Activated naive CD8-positive, alpha-beta T cell treated with anti-CD3 and anti-CD28 coated beads, Interleukin-2, amount 50 U/mL, for 24 hours (primary cell): ENCODE measurements around the gene CS.
"Not testable (repeated sequence)": the region's sequence is repeated elsewhere in the genome, so short reads cannot be mapped to it uniquely, and the experiment has no call there.

Experiments used
- ATAC-seq: fragments of 150-1000 bp; cut with Tn5 transposase; one replicate; pipeline ENCODE4 v1.10.0; 2021
- DNase-seq: peaks from one replicate; pipeline ENCODE4 v3.0.0; 2021
- H3K27ac Mint-ChIP-seq: one replicate; pipeline ENCODE4 v1.8.0; 2021; ENCODE audit warnings: mild to moderate bottlenecking, mixed read lengths
- H3K27me3 Mint-ChIP-seq: one replicate; pipeline ENCODE4 v1.8.0; 2021; ENCODE audit warnings: mixed read lengths
- H3K36me3 Mint-ChIP-seq: one replicate; pipeline ENCODE4 v1.8.0; 2021; ENCODE audit warnings: low read depth, mixed read lengths
- H3K4me1 Mint-ChIP-seq: one replicate; pipeline ENCODE4 v1.8.0; 2021; ENCODE audit warnings: mixed read lengths
- H3K4me3 Mint-ChIP-seq: one replicate; pipeline ENCODE4 v1.8.0; 2021; ENCODE audit warnings: mild to moderate bottlenecking, moderate library complexity, mixed read lengths
- H3K9me3 Mint-ChIP-seq: one replicate; pipeline ENCODE4 v1.8.0; 2021; ENCODE audit warnings: mixed read lengths

CS gene

DNA sequence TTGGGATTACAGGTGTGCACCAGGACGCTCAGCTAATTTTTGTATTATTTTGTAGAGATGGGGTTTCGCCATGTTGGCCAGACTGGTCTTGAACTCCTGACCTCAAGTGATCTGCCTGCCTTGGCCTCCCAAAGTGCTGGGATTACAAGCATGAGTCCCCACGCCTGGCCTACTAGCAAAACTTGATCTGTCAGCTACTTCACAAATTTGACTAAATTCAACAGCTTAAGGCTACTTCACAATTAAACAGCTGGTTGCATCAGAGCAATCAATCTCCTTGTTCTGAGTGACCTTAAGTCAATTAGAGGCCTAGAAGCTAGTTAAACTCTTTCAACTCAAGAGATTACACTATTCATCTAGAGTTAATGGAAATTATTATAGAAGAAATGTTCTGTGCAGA, 21.2 kb downstream of the CS start:
- Mint-ChIP-seq H3K36me3 (peaks cover 56% of the 10 kb centered on the region), H3K27ac (no peak overlapping the region), H3K27me3 (no peaks in the 10 kb centered on the region), H3K9me3 (no peaks in the 10 kb centered on the region), H3K4me3 (no peak overlapping the region), H3K4me1 (no peaks in the 10 kb centered on the region)
- ATAC-seq (no peak), DNase-seq (no peak)

DNA sequence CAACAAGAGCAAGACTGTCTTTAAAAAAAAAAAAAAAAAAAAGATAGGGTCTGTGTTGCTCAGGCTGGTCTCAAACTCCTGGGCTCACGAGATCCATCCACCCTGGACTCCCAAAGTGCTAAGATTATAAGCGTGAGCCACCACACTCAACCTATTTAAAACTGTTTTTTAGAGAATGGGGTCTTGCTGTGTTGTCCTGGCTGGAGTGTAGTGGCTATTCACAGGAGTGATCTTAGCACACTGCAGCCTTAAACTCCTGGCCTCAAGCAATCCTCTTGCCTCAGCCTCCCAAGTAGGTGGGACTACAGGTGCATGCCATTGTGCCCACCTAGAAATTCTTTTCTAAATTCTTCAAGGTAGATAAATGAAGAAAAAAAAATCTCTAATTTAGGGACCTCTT, 25.8 kb downstream of the CS start:
- DNase-seq (no peak), ATAC-seq (no peak)
- peaks cover 52% of the 10 kb centered on the region for H3K36me3 Mint-ChIP-seq
- no peaks in the 10 kb centered on the region for H3K9me3 Mint-ChIP-seq
- no peak overlapping the region for H3K27ac Mint-ChIP-seq
- H3K4me3 Mint-ChIP-seq, result no peak overlapping the region
- no peaks in the 10 kb centered on the region for H3K27me3 Mint-ChIP-seq
- no peaks in the 10 kb centered on the region for H3K4me1 Mint-ChIP-seq

DNA sequence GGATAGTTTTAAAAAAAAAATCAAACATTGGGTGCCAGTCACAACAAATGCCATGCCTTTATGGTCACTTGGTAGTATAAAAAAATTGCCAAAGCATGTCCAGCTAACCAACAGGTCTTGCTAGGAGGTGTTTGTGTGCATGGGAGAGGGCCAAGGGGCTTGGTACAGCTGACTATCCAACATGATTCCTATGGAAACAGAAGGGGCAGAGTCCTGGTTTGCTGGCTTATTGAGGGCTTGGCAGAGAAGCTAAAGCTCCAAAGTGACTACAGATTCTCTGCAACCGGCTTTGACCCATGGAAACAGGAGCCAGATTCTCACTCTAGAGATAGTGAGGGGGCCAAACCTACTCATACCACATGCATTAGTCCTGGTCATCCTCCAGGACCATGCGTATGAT, 27.7 kb downstream of the CS start:
- H3K36me3 Mint-ChIP-seq, result peaks cover 41% of the 10 kb centered on the region
- not testable (repeated sequence) for DNase-seq, ATAC-seq, H3K4me3 Mint-ChIP-seq, H3K4me1 Mint-ChIP-seq, H3K9me3 Mint-ChIP-seq, H3K27me3 Mint-ChIP-seq
- H3K27ac Mint-ChIP-seq, result peak overlapping the region; percentile 47

DNA sequence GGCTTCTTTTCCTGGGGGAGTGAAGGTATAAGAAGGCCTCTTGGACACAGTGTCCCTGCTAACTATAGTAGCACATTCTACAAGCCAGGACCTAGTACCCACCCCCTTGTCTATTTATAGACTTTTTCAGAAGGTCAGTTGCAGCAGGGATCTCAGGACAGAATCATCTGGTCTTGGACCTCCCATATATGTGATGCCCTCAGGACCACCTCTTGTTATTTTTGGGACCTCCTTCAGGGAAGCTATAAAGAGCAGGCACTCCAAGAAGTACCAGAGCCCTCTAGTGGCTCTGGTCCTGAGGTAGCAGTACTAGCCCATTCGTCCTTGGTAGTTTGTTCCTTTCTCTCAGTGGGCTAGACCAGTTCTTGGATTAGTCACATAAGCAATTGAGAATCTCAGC, 29.1 kb downstream of the CS start:
- no peaks in the 10 kb centered on the region for H3K27me3 Mint-ChIP-seq
- DNase-seq (no peak), ATAC-seq (peak; percentile 25)
- H3K9me3 Mint-ChIP-seq, result no peaks in the 10 kb centered on the region
- peaks cover 36% of the 10 kb centered on the region for H3K36me3 Mint-ChIP-seq
- peak overlapping the region; percentile 16 for H3K27ac Mint-ChIP-seq
- H3K4me3 Mint-ChIP-seq, result no peak overlapping the region
- H3K4me1 Mint-ChIP-seq, result peaks cover 17% of the 10 kb centered on the region

DNA sequence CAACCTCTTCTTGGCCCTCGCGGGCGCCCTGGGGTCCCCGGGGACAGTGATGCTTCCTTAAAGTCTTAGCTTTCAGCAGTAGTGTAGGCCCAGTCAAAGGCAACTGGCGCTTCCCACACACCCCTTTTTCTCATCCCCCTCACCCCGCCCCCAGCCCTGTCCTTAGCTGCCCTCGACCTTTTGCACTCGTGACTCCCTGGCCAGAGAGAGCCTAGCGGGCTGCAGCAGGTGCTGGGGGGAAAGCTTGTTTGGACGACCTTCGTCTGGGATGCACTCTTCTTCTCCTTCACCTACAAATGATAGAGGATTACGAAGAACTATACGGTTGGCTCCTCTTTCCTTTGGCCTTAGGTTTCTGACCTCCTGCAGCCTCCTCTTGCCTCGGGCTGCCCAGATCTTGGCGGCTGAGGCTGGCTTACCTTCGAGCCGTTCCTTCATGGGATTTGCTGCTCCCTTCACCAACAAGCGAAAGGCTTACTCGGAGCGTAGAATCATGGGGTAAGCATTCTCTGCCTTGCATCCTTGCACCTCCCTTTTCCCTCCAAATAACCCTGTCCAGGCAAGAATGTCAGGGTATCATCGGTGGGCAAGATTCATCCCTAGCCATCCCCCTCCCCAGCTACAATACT, 32.6 kb downstream of the CS start:
- ATAC-seq (no peak), DNase-seq (no peak)
- Mint-ChIP-seq H3K27ac (peak overlapping the region; percentile 39), H3K4me3 (peak overlapping the region; percentile 91), H3K9me3 (no peaks in the 10 kb centered on the region), H3K4me1 (peaks cover 21% of the 10 kb centered on the region), H3K27me3 (no peaks in the 10 kb centered on the region), H3K36me3 (peaks cover 13% of the 10 kb centered on the region)

DNA sequence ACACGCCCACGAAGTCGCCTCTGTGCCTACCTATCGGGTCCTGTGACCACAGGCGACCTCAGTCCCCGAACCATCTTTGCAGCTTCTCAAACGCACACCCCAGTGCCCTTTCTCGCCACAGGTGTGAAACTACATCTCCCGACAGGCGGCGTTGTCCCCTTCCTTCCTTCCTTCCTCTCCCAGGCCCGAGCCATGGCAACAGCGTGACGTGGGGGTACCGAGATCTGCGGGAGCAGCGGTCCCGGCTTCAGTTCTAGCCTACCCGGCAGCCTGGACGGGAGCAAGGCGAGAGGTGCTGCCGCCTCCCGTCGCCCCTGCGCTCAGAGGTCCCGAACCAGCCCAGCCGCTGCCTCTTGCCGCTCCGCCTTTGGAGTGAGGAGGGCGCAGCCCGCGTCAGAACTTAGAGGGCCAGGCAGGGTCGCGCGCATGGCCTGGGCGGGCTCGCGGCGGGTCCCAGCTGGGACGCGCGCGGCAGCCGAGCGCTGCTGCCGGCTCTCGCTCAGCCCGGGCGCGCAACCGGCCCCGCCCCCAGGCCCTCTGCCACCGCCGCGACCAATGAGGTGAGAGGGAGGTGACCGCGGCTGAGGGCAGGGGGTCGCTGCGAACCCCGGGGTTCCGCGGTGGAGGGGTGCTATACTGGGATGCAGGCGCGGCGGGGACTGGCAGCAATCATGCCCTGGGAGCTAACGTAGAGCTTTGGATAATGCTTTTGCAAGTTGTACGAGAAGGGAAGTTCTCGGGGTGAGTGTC, 33.3 kb downstream of the CS start, which contains the start of gene COQ10A:
Gene COQ10A, plus strand, starts transcription at position 250 of the 750 bp plus-strand sequence. Its CDS starts 177 bp downstream, at position 427.
- H3K4me1 Mint-ChIP-seq, result peaks cover 21% of the 10 kb centered on the region
- H3K27me3 Mint-ChIP-seq, result no peaks in the 10 kb centered on the region
- peaks cover 13% of the 10 kb centered on the region for H3K36me3 Mint-ChIP-seq
- no peaks in the 10 kb centered on the region for H3K9me3 Mint-ChIP-seq
- peak within 1 kb of the TSS; percentile 91 for H3K4me3 Mint-ChIP-seq
- H3K27ac Mint-ChIP-seq, result peak within 1 kb of the TSS; percentile 88
- DNase-seq (peak; percentile 85), ATAC-seq (peak; percentile 93)

DNA sequence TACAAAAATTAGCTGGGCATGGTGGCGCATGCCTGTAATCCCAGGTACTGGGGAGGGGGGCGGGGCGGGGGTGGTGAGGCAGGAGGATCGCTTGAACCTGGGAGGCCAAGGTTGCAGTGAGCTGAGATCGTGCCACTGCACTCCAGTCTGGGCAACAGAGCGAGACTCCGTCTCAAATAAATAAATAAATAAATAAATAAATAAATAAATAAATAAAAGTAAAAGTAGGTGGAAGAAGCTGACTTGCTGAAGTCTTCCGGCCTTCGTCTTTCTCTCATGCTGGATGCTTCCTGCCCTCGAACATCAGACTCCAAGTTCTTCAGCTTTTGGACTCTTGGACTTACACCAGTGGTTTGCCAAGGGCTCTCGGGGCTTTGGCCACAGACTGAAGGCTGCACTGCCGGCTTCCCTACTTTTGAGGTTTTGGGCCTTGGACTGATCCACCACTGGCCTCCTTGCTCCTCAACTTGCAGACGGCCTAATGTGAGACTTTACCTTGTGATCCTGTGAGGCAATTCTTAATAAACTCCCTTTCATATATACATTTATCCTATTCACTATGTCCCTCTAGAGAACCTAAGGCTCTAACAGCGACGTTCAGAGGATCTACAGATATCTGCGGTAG, 34.0 kb downstream of the CS start:
- peak overlapping the region; percentile 88 for H3K27ac Mint-ChIP-seq
- not testable (repeated sequence) for H3K27me3 Mint-ChIP-seq, H3K9me3 Mint-ChIP-seq, DNase-seq, ATAC-seq, H3K36me3 Mint-ChIP-seq
- peak overlapping the region; percentile 91 for H3K4me3 Mint-ChIP-seq
- peaks cover 21% of the 10 kb centered on the region for H3K4me1 Mint-ChIP-seq

DNA sequence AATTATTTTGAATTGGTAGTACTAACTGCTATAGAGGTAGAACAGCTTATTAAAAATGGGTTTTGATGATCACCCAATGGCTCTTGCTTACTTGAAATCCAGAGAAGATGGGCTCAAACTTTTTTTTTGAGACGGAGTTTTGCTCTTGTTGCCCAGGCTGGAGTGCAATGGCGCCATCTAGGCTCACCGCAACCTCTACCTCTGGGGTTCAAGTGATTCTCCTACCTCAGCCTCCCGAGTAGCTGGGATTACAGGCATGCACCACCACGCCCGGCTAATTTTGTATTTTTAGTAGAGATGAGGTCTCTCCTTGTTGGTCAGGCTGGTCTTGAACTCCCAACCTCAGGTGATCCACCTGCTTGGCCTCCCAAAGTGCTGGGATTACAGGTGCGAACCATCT, 37.2 kb downstream of the CS start:
- DNase-seq, H3K27me3 Mint-ChIP-seq, H3K27ac Mint-ChIP-seq, ATAC-seq, H3K9me3 Mint-ChIP-seq, H3K4me3 Mint-ChIP-seq, H3K36me3 Mint-ChIP-seq: not testable (repeated sequence)
- peaks cover 26% of the 10 kb centered on the region for H3K4me1 Mint-ChIP-seq

DNA sequence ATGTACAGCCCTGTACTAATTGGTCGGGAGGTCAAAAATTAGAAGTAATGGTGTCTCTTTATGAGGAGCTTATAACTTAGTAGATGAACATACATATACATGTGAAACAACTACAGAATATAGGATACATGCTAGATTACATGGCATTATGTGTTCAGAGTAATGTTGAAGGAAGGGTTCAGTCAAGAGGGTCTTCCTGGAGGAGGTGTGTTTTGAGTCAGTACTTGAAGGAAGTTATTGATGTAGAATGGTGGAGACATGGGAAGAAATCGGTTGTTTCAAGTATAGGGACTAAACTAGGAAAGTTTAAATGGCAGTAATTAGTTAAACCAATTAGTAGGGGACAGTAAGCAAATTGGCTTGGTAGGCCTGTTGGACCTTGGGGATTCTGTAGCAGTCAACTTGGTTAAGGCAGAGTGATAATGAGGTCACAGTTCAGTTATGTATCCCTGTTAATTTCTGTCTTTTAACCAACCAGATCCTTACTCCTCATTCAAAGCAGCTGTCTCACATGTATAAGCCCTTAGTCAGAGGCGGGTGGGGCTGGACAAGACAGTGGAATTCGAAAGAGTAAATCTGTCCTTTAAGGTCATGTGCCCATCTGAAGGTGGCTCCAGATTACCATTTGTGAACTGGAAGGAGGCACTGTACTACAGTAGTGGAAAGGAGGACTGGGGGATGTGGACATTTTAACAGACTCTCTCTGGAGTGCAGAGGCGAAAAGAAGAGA, 38.5 kb downstream of the CS start:
- Mint-ChIP-seq H3K27me3 (no peaks in the 10 kb centered on the region), H3K9me3 (no peaks in the 10 kb centered on the region), H3K4me3 (no peak overlapping the region), H3K36me3 (peaks cover 3% of the 10 kb centered on the region), H3K4me1 (peaks cover 22% of the 10 kb centered on the region), H3K27ac (no peak overlapping the region)
- ATAC-seq, result no peak
- DNase-seq, result no peak

DNA sequence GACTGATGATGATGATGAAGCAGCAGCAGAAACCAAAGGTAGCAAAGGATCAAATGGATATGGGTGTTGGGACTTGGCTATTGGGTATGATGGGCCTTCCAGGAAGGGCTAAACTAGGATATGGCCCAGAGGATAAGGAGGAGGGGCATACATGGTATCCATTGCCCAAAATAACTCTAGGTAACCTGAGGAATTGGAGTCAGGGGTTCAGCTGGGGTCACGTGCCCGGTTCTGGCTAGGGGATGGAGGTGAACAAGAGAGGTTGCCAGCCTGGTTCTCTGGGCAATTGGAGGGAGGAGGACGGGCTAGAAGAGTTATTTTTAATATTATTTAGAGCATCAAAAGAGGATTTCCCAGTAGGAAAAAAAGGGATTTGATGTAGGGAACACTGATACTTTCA, 39.2 kb downstream of the CS start:
- H3K27me3 Mint-ChIP-seq, result no peaks in the 10 kb centered on the region
- no peaks in the 10 kb centered on the region for H3K9me3 Mint-ChIP-seq
- peaks cover 24% of the 10 kb centered on the region for H3K4me1 Mint-ChIP-seq
- peak overlapping the region; percentile 4 for H3K4me3 Mint-ChIP-seq
- H3K27ac Mint-ChIP-seq, result no peak overlapping the region
- DNase-seq (no peak), ATAC-seq (no peak)
- peaks cover 7% of the 10 kb centered on the region for H3K36me3 Mint-ChIP-seq

DNA sequence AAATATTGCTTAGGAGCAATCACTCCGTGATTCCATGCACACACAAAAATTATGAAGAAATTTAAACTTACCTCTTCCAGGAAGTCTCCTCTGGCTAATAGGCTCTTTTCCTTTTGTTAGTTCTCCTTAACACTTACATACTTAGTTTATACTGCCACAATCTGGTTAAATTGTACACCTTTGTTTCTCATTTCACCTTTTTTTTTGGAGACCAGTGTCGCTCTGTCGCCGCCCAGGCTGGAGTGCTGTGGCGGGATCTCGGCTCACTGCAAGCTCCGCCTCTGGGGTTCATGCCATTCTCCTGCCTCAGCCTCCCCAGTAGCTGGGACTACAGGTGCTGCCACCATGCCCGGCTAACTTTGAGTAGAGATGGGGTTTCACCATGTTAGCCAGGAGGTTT, 39.8 kb downstream of the CS start:
- peak overlapping the region; percentile 11 for H3K4me3 Mint-ChIP-seq
- peaks cover 7% of the 10 kb centered on the region for H3K36me3 Mint-ChIP-seq

DNA sequence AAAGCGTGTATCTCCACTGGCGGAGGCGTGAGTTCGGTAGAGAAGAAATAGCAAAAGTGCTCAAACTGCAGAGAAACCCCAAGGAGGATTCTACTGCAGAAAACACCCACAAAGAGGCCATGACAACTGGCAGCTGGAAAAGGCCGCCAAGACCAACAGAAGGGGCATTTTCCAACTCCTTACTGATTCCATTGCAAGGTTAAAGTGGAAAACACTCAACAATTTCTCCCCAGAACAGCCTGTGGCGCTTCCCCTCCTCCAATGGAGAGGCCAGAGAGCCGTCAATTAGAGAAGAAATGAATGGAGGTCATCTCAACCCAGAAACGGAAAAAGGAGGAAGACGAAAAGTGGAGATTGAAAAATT, 41.3 kb downstream of the CS start:
- DNase-seq, result no peak
- H3K27me3 Mint-ChIP-seq, result no peaks in the 10 kb centered on the region
- H3K36me3 Mint-ChIP-seq, result peaks cover 16% of the 10 kb centered on the region
- H3K9me3 Mint-ChIP-seq, result no peaks in the 10 kb centered on the region
- ATAC-seq, result no peak
- peaks cover 21% of the 10 kb centered on the region for H3K4me1 Mint-ChIP-seq
- peak overlapping the region; percentile 88 for H3K4me3 Mint-ChIP-seq
- peak overlapping the region; percentile 83 for H3K27ac Mint-ChIP-seq

More for the DNA sequence above, 39.8 kb downstream of the CS start:
- DNase-seq, result no peak
- Mint-ChIP-seq H3K9me3 (no peaks in the 10 kb centered on the region), H3K4me1 (peaks cover 21% of the 10 kb centered on the region), H3K27ac (no peak overlapping the region), H3K27me3 (no peaks in the 10 kb centered on the region)
- no peak for ATAC-seq

DNA sequence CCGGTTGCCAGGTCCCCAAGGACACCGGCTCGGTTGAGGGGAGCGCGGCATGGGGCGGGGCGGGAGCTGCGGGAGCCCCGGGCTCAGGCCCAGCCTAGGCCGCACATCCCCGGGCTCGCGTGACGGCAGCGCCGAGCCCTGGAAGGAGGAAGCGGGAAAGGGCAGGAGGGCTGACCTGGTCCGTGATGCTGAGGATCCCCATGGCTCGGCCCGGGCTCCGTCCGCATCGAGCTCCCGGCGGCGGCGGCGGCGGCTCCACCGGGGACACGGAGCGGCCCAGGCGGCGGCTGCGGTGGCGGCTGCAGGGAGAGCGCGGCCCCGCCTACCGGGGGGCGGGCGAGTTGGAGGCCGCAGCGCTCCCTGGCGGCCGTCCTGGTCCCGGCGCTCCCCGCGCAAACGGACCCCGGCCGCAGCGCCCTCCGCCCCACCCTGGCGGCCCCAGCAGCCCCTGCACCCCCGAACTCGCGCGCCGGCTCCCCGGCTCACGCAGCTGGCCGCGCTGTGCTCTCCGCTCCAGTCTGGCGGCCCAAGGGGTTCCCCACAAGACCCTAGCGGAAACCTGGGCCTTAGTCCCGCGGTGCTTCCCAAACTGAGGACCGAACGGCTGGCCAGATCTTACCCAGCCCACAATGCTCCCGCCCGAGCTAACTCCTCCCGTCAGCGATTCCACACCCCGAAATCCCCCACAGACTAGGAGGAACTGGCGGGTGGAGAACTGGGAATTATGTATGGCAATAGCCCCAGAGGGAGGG, 41.9 kb downstream of the CS start, which contains the start of gene ANKRD52:
Gene ANKRD52, minus strand, starts transcription at position 317 of the 752 bp plus-strand sequence. Its CDS starts 115 bp downstream, at position 202.
- H3K27ac Mint-ChIP-seq, result peak within 1 kb of the TSS; percentile 83

More for the DNA sequence above, 41.9 kb downstream of the CS start, which contains the start of gene ANKRD52:
- H3K4me3 Mint-ChIP-seq, result peak within 1 kb of the TSS; percentile 88
- H3K9me3 Mint-ChIP-seq, result no peaks in the 10 kb centered on the region
- peaks cover 22% of the 10 kb centered on the region for H3K36me3 Mint-ChIP-seq
- ATAC-seq (peak; percentile 93), DNase-seq (peak; percentile 85)
- peaks cover 21% of the 10 kb centered on the region for H3K4me1 Mint-ChIP-seq
- H3K27me3 Mint-ChIP-seq, result no peaks in the 10 kb centered on the region
